Breast epithelium (tissue), 4 donors: Measurements from ENCODE around the gene KRT83. TPM values are rescaled to one million over a fixed set of nuclear protein-coding genes. Genes with fewer than 3 reads are reported as not detected.

ENCODE experiments used
- DNase-seq, 2 donors: peaks; one replicate each; pipeline ENCODE4 v3.0.0-alpha.2; 2019; ENCODE audit warnings: low spot score in 2 of 2
- H3K27ac ChIP-seq, 2 donors: fragments of 200-600 bp; sonication (generic) in 1 of 2; one replicate each; pipeline ENCODE4 v1.5.1; 2016 to 2019; ENCODE audit warnings: mild to moderate bottlenecking in 1 of 2
- H3K27me3 ChIP-seq, 2 donors: fragments of 200-600 bp; sonication (generic) in 1 of 2; one replicate each; pipeline versions ENCODE4 v1.5.1 to v1.6.0; 2017 to 2019; ENCODE audit warnings: control low read depth in 1 of 2, mild to moderate bottlenecking in 1 of 2
- H3K36me3 ChIP-seq: fragments of 200-600 bp; one replicate; pipeline ENCODE4 v1.5.1; 2019
- H3K4me1 ChIP-seq, 2 donors: fragments of 200-600 bp; sonication (generic); one replicate each; pipeline ENCODE4 v1.5.1; 2016 to 2019; ENCODE audit warnings: control low read depth in 1 of 2
- H3K4me3 ChIP-seq, 3 donors: fragments of 200-600 bp; sonication (generic); 1 replicate in 2 of 3; 2 replicates in 1 of 3; pipeline ENCODE4 v1.5.1; 2016 to 2019; ENCODE audit warnings: mild to moderate bottlenecking in 3 of 3, moderate library complexity in 2 of 3
- H3K9me3 ChIP-seq, 2 donors: fragments of 200-600 bp; sonication (generic) in 1 of 2; one replicate each; pipeline ENCODE4 v1.5.1; 2016 to 2019; ENCODE audit warnings: control low read depth in 1 of 2
- CTCF ChIP-seq, 3 donors: fragments of 450-650 bp; IDR thresholded peaks; one replicate each; pipeline ENCODE4 v1.5.1; 2016 to 2017; ENCODE audit warnings: antibody characterized with exemption in 3 of 3, mild to moderate bottlenecking in 3 of 3, moderate library complexity in 3 of 3
- POLR2A ChIP-seq: fragments of 450-650 bp; IDR thresholded peaks from one replicate; pipeline ENCODE4 v1.6.1; 2016; ENCODE audit warnings: antibody characterized with exemption, mild to moderate bottlenecking, moderate library complexity
- POLR2AphosphoS5 ChIP-seq, 3 donors: sonication (generic); formaldehyde crosslinking; IDR thresholded peaks; one replicate each; pipeline ENCODE4 v1.6.1; 2017; ENCODE audit warnings: antibody characterized with exemption in 3 of 3
- intact Hi-C: fragments of 100-400 bp; cut with DNase I; formaldehyde crosslinking; loops from one replicate; pipeline ENCODE4 v1.15.1; 2023; ENCODE audit warnings: low total_unique reads
- total RNA-seq, 3 donors: library from RNA; depleted of rRNA; stranded (reverse); fragments of >200 nt; gene quantifications; one replicate each; pipeline ENCODE4 v1.1.0, GENCODE V29; 2016

KRT83 gene
- total RNA-seq, 3 donors from 2014 or later: 0.33 to 0.59 TPM; not detected in 1

GRCh38 chr12:52366738-52367485 is 45.7 kb upstream of the KRT83 start, which contains the start of gene KRT85:
KRT85 (minus strand) TSS chr12:52367481; CDS start chr12:52367405, 76 bp downstream.
- TF ChIP-seq POLR2A (no peak), POLR2AphosphoS5 (IDR thresholded peaks at IDR 0.05) (no peak), CTCF (IDR thresholded peaks at IDR 0.05) (no peak)
- Histone ChIP-seq H3K4me1 (no peaks in the 10 kb centered on the region), H3K36me3 (no peaks in the 10 kb centered on the region), H3K27ac (no peak within 1 kb of the TSS), H3K27me3 (no peaks in the 10 kb centered on the region), H3K9me3 (no peaks in the 10 kb centered on the region), H3K4me3 (no peak within 1 kb of the TSS)
- intact Hi-C loops: loop anchor here (10.0 kb wide), 1 partner anchor 508 kb away; no protein-coding TSS in a partner anchor
- DNase-seq: no peak

- Histone ChIP-seq H3K27ac (no peak overlapping the region), H3K9me3 (no peaks in the 10 kb centered on the region), H3K4me3 (no peak overlapping the region), H3K36me3 (no peaks in the 10 kb centered on the region), H3K4me1 (no peaks in the 10 kb centered on the region), H3K27me3 (no peaks in the 10 kb centered on the region)
- DNase-seq: no peak
- intact Hi-C loops: loop anchor here (10.0 kb wide), 1 partner anchor 510 kb away; no protein-coding TSS in a partner anchor
- TF ChIP-seq POLR2A (no peak), CTCF (IDR thresholded peaks at IDR 0.05) (no peak), POLR2AphosphoS5 (IDR thresholded peaks at IDR 0.05) (no peak)
Observed at GRCh38 chr12:52364901-52365489, 43.8 kb upstream of the KRT83 start.

GRCh38 chr12:52364061-52364460 is 42.9 kb upstream of the KRT83 start:
- Histone ChIP-seq H3K4me3 (no peak overlapping the region), H3K4me1 (no peaks in the 10 kb centered on the region), H3K27ac (no peak overlapping the region), H3K9me3 (no peaks in the 10 kb centered on the region), H3K36me3 (no peaks in the 10 kb centered on the region), H3K27me3 (no peaks in the 10 kb centered on the region)
- intact Hi-C loops: loop anchor here (10.0 kb wide), 1 partner anchor 511 kb away; no protein-coding TSS in a partner anchor
- DNase-seq: no peak
- no peak for TF ChIP-seq POLR2A
- TF ChIP-seq CTCF (IDR thresholded peaks at IDR 0.05): no peak
- TF ChIP-seq POLR2AphosphoS5 (IDR thresholded peaks at IDR 0.05): no peak

- H3K4me1 ChIP-seq: no peaks in the 10 kb centered on the region
- no peaks in the 10 kb centered on the region for H3K27me3 ChIP-seq
- H3K27ac ChIP-seq: no peak overlapping the region
- H3K9me3 ChIP-seq: no peaks in the 10 kb centered on the region
- intact Hi-C loops: loop anchor here (10.0 kb wide), 1 partner anchor 512 kb away; no protein-coding TSS in a partner anchor
- TF ChIP-seq POLR2AphosphoS5 (IDR thresholded peaks at IDR 0.05) (no peak), POLR2A (no peak), CTCF (IDR thresholded peaks at IDR 0.05) (no peak)
- no peak for DNase-seq
- no peak overlapping the region for H3K4me3 ChIP-seq
- H3K36me3 ChIP-seq: no peaks in the 10 kb centered on the region
Observed at GRCh38 chr12:52363111-52363679, 42.0 kb upstream of the KRT83 start.
